HG03439 (cell line): ENCODE results near the gene TRMO.
A peak's percentile ranks its signal among the peaks of the same experiment; 100 is the strongest.
"Not testable (repeated sequence)": the region's sequence is repeated elsewhere in the genome, so short reads cannot be mapped to it uniquely, and the experiment has no call there.

Source experiments
- ATAC-seq: cut with Tn5 transposase; IDR thresholded peaks from one replicate; pipeline ENCODE4 v1.9.1; 2021; ENCODE audit warnings: mild to moderate bottlenecking, moderate library complexity; ENCODE audit not compliant: unreplicated experiment

The TRMO gene, protein sequence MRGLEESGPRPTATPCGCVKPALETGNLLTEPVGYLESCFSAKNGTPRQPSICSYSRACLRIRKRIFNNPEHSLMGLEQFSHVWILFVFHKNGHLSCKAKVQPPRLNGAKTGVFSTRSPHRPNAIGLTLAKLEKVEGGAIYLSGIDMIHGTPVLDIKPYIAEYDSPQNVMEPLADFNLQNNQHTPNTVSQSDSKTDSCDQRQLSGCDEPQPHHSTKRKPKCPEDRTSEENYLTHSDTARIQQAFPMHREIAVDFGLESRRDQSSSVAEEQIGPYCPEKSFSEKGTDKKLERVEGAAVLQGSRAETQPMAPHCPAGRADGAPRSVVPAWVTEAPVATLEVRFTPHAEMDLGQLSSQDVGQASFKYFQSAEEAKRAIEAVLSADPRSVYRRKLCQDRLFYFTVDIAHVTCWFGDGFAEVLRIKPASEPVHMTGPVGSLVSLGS

GRCh38 chr9:97921959-97922724 is at the start of gene TRMO:
TSS of gene TRMO (minus strand) at chr9:97922500. CDS start at chr9:97922493, 7 bp downstream.
- ATAC-seq: peak; percentile 86

DNA sequence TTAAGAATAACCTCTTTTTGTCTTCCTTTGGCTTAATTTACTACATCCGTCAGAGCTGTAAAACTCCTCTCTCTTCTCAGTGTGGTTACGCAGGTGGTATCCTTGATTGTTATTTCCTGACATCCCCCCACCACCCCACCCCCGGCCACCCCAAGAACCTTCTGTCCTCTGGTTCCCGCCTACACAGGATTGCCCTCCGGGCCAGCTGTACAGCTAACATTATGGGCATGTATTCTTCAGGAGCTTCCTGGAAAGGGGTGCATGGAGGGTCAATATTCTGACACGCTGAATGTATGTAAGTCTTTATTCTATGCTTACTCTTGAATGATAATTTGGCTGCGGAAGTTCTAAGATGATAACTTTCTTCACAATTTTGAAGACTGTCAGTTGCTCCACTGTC is 47.9 kb upstream of the TRMO start:
- ATAC-seq: no peak

DNA sequence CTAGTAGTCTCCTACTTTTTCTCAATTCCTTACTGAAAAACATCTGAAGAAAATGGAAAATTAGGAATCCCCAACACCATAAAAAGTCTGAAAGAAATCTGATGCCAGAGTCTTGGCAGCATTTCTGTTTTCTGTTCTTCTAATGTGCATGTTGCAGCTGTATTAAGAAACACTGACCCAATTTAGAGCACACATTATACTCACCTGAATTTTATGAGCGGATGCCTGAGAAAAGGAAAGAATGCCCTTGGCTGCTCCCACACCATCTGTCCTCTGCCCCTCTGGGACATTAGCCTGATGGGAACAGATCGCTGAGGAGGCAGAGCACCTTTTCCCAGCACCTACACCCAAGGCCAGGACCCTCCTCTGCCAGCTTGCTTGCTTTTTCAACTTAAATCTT is 46.7 kb upstream of the TRMO start:
- ATAC-seq: no peak

GRCh38 chr9:97966493-97966892 is 44.2 kb upstream of the TRMO start:
- ATAC-seq: no peak

GRCh38 chr9:97964901-97965300 is 42.6 kb upstream of the TRMO start:
- ATAC-seq: no peak

DNA sequence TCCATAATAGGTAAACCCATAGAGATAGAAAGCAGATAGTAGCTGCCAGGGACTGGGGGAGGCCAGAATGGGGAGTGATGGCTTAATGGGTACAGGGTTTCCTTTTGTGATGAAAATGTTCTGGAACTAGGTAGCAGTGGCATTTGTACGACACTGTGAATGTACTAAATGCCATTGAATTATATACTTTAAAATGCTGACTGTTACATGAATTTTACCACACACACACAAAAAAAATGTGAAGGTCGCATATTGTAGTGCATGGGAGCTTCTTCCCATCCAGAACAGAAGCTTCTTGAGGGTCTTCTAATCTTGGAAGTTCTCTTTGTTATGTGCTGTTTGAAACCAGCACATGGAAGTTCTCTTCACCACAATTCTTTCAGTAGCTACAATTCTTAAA is 40.9 kb upstream of the TRMO start:
- ATAC-seq: no peak

DNA sequence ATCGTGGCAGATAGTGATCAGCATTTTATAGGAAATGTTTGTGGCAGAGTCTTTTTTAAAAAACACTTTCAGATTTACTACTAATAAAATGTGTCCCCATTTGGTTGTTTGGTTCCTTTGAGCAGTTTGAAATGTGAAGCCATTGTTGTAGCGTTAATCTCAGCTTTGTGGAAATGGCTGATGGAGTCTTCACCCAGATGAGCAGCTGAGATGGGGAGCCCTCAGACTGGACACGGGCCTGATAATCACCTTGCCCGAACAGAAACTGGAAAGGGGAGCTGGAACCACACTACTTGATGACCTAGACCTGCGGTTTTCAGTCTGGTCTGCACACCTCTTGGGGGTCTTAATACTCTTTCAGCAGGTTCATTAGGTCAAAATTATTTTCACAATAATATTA is 40.3 kb upstream of the TRMO start:
- ATAC-seq: no peak

DNA sequence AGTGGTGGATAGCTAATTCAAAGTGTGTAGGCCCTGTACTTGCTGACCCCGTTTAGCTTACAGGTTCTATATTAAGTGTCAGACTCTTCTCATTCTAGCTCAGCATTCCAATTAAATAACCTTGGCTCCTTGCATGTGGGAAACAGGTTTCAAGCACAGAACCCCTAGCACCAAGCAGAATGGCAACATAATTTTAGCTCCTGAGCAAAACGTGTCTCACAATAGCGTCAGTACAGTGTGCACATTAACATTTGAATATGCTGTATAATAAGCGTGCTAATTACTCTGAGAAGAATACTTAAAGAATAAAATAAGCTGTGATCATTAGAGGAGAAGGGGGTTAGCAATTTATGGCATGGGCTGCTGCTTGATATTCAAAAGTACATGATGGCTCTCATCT is 39.8 kb upstream of the TRMO start:
- ATAC-seq: no peak

GRCh38 chr9:97961361-97961760 is 39.1 kb upstream of the TRMO start:
- ATAC-seq: no peak

- not testable (repeated sequence) for ATAC-seq
Measured at GRCh38 chr9:97960678-97961328, 38.5 kb upstream of the TRMO start.

DNA sequence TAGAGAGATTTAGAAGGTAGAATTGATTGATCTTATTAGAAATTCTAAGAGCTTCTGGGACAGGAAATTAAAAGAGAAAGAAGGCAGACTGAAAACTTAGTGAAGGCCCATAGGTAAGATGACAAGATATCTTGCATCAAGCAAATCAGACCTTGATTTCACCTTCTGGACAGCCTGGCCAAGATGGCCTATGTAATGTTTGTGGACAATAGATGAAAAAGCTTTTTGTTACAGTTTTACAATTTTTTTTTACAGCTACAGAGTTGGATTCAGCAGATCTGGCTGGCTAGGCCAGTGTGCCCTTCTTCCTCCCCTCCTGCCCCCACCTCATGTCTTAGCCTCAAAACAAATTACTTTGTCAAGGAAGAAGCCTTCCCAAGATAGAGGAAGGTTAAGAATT is 37.3 kb upstream of the TRMO start:
- no peak for ATAC-seq

- no peak for ATAC-seq
Measured at GRCh38 chr9:97958812-97959511, 36.7 kb upstream of the TRMO start.

DNA sequence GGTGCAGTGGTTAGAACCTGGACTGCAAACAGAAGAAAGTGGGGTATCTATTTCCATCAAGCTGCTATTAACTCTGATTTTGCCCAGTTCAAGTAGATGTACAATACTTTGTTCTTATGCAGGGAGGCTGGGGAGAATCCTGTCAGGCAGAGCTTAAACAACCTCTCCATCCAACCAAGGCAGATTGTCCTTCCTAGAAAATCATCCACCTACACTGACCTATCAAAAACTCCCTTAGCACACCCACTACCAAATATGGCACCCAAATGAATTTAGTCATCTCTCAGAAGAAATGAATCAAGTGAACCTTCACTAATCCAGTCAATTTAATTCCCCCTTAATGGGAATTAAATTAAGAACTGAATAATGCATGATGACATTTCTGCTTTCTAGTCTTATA is 34.0 kb upstream of the TRMO start:
- no peak for ATAC-seq

GRCh38 chr9:97954550-97954989 is 32.3 kb upstream of the TRMO start:
- ATAC-seq: peak; percentile 59

DNA sequence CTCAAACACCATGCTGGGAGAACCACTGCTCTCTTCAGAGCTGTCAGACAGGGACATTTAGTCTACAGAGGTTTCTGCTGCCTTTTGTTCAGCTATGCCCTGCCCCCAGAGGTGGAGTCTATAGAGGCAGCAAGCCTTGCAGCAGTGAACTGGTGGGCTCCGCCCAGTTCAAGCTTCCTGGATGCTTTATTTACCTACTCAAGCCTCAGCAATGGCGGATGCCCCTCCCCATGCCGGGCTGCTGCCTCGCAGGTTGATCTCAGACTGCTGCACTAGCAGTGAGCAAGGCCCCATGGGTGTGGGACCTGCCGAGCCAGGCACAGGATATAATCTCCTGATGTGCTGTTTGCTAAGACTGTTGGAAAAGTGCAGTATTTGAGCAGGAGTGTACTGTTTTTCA is 28.6 kb upstream of the TRMO start:
- not testable (repeated sequence) for ATAC-seq

DNA sequence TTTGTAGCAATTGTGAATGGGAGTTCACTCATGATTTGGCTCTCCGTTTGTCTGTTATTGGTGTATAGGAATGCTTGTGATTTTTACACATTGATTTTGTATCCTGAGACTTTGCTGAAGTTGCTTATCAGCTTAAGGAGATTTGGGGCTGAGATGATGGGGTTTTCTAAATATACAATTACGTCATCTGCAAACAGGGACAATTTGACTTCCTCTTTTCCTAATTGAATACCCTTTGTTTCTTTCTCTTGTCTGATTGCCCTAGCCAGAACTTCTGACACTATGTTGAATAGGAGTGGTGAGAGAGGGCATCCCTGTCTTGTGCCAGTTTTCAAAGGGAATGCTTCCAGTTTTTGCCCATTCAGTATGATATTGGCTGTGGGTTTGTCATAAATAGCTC is 24.8 kb upstream of the TRMO start:
- ATAC-seq: not testable (repeated sequence)

DNA sequence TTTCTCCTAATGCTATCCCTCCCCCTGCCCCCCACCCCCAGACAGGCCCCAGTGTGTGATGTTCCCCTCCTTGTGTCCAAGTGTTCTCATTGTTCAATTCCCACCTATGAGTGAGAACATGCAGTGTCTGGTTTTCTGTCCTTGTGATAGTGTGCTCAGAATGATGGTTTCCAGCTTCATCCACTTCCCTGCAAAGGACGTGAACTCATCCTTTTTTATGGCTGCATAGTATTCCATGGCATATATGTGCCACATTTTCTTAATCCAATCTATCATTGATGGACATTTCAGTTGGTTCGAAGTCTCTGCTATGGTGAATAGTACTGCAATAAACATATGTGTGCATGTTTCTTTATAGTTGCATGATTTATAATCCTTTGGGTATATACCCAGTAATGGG is 23.2 kb upstream of the TRMO start:
- not testable (repeated sequence) for ATAC-seq

DNA sequence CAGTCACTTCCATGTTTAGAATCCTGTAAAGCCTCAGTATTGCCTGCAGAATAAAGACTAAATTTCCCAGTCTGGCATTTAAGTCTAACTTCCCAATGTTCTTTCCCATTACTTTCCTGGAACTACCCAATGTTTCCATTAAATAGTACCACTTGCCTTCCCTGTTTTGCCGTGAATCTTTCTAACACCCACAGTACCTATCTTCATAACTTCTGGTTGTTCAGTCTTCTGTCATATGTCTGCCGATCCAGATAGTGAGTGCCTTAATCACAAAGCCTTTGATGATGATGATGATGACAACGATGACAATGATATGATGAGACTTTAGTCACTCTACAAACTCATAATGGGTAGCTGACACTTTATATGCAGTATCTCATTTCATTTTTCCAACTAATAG is 22.3 kb upstream of the TRMO start:
- ATAC-seq: no peak

GRCh38 chr9:97943308-97943855 is 21.1 kb upstream of the TRMO start:
- no peak for ATAC-seq

DNA sequence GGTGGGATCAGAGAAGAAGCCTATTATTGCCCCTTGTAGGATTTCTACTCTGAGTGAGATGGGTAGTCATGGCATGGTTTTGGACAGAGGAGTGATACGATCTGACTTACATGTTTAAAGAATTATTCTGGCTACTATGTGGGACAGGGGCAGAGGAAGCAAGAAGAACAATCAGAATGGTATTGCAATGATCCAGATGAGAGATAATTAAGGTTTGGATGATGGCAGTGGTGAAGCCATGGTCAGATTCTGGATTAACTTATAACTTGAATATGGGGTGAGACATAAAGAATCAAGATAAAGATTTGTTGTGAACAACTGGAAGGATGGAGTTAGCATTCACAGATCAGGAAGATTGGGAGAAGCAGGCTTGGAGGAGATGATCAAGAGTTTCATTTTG is 19.0 kb upstream of the TRMO start:
- no peak for ATAC-seq

DNA sequence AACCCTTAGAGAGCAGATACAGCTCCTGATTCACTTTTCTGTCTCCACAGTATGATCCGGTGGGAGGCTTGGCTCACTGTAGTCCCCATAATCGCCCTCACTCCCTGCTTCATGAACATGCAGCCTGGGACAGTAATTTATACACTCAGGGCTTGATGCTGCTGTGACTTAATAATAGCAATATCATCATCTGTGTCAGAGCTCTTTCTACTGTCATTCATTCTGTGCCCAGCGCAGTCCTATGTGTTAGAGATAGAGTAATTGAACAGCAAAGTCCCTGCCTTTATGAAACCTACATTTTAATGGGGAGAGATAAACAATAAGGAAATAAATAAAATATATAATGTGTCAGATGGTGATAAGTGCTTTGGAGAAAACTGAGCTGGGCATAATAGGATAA is 18.4 kb upstream of the TRMO start:
- ATAC-seq: no peak
